ENCODE measurements around the gene GAL3ST2.
"Not testable (repeated sequence)": the region's sequence is repeated elsewhere in the genome, so short reads cannot be mapped to it uniquely, and the experiment has no call there.

Gene GAL3ST2

GRCh38 chr2:241809383-241810306 lies 33.0 kb downstream of the GAL3ST2 start:
- DNase-seq, result no peak

DNA sequence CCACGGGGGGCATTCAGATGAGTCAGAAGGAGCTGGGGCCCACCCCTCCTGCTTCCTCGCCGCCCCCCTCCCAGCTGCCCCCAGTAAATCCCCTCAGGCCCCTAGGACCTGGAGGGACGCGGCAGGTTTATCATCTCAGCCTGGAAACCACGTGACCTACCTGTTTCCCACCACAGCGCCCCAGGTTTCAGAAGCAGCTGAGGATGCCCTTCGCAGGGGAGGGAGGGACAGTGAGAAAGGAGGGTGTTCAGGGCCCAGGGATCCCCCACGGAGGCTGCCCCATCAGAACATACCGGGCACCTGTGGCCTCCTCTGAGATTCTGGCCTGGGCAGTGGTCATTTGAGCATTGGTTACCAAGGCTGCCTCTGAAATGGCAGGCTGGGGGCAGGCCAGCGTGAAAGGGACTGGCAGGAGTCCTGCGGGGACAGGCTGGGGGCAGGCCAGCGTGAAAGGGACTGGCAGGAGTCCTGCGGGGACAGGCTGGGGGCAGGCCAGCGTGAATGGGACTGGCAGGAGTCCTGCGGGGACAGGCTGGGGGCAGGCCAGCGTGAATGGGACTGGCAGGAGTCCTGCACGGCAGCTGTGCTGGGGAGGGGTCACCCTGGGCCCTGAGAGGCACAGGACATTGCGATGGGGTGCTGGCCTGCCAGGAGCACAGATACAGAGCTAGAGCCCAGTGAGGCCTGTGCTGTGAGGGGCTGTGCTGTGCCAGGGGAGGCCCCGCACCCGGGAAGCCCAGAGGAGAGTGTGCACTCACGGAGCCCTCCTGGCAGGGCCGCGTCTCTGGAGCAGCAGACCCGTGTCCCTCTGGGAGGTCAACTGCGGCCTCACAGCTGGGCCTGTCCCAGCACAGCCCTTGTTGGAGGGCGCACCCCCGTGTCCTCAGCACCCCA lies 33.9 kb downstream of the GAL3ST2 start:
- no peak for DNase-seq

DNA sequence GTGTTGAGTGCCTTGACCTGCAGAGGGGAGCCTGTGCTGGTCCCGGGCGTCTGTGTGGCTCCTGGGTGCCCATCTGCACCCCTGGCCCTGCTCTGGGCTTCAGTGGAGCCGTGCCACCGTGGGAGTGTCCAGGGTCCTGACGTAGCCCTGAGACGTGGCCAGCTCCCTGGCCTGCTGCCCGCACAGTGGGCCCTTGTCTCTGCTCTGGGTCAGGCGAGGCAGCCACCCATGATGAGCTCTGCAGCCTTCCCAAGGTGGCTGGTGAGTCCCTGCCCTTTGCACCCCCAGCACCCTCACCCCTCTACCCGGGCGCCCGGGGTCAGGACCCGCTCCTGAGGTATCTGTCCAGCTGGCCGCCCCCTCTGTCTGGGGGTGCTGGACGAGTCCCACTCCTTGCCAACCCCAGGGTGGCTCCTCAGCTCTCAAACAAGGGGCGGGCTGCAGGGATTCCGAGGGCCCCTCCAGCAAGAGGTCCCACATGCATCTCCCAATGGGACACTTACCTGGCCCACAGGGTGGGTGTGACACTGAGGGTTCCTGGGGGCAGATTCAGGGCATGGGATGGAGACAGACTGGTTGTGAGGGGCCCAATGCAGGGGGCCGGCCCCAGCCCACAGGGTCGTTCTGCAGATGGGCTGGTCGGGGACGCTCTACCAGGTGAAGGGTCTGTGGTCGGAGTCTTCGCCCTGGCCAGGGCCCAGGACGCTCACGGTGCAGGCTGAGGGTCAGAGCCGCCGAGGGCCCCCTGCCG lies 34.8 kb downstream of the GAL3ST2 start:
- DNase-seq, result no peak

DNA sequence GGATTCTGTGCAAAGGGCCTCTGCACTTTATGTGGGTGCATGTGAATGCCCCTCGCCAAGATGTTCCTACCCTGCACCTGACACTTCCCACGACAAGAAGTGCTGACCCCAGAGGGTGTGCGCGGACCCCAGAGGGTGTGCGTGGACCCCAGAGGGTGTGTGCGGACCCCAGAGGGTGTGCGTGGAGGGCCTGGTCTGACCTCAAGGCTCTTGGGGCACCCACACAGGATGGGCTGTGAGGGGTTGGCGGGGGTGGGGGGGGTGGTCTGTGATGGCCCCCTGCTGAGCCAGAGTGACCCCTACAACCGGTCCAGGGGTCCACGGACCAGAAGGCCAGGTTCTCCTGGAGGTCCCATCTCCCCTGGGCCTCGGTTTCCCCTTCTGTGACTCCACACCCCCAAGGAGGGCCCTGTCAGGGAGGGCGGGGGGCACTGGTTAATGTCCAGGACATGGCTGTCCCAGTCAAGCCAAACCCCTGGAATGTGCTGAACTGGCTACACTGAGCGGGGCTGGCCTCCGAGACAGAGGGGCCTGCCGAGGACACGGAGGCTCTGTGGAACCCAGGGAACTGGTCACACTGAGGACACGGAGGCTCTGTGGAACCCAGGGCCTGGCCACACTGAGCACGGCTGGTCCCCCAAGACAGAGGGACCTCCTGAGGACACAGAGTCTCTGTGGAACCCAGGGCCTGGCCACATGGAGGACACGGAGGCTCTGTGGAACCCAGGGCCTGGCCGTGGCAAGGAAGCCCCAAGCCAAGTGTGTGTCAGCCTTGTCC lies 35.5 kb downstream of the GAL3ST2 start:
- DNase-seq, result no peak

DNA sequence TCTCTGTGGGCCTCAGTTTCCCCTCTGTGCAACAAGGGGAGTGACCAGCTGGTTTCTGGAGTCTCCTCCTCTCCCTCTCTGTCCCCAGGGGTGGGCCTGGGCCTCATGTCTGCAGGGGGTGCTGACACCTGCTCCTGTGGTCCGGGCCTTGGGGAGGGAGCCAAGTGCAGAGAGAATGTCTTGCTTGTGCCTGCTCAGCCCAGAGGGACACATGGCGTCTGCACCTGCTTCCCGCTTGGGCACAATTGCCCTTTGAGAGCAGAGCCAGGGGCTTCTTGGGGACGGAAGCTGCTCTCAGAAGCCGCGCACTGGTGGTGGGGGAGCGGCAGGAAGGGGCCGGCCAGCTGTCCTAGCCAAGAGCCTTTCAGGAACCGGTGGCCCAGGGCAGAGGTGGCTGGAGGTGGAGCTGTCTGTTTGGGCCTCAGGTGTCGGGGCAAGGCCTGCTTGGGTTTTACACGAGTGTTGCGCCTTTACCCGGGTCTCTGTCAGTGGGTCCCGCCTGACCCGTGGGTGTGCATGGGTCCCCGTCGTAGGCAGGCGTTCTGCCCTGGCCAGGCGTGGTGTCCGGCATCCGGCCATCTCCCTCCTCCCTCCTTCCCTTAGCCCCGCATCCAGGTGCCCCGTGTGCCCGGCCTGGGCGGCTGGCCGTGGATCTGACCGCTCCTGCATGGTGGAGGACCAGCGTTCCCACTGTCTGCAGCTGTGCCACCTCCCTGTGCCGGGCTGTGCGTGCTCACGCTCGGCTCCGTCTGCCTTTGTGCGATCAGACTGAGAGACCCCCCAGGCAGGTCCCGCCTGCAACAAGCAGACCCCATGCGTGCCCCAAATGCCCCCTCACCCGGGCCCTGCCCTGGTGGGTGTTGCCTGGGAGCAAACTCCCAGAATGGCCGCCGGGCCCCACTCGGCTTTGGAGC lies 36.4 kb downstream of the GAL3ST2 start:
- no peak for DNase-seq

- no peak for DNase-seq
These were observed 37.2 kb downstream of the GAL3ST2 start for GRCh38 chr2:241813644-241814392.

DNA sequence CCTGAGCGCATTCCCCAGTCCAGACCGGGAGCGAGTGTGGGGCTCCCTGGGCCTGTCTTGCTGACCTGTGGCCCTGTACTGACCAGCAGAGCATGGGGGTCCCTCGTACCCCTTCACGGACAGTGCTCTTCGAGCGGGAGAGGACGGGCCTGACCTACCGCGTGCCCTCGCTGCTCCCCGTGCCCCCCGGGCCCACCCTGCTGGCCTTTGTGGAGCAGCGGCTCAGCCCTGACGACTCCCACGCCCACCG lies 37.7 kb downstream of the GAL3ST2 start:
- DNase-seq, result no peak

- DNase-seq, result no peak
These were observed 38.2 kb downstream of the GAL3ST2 start for GRCh38 chr2:241814643-241815476.

DNA sequence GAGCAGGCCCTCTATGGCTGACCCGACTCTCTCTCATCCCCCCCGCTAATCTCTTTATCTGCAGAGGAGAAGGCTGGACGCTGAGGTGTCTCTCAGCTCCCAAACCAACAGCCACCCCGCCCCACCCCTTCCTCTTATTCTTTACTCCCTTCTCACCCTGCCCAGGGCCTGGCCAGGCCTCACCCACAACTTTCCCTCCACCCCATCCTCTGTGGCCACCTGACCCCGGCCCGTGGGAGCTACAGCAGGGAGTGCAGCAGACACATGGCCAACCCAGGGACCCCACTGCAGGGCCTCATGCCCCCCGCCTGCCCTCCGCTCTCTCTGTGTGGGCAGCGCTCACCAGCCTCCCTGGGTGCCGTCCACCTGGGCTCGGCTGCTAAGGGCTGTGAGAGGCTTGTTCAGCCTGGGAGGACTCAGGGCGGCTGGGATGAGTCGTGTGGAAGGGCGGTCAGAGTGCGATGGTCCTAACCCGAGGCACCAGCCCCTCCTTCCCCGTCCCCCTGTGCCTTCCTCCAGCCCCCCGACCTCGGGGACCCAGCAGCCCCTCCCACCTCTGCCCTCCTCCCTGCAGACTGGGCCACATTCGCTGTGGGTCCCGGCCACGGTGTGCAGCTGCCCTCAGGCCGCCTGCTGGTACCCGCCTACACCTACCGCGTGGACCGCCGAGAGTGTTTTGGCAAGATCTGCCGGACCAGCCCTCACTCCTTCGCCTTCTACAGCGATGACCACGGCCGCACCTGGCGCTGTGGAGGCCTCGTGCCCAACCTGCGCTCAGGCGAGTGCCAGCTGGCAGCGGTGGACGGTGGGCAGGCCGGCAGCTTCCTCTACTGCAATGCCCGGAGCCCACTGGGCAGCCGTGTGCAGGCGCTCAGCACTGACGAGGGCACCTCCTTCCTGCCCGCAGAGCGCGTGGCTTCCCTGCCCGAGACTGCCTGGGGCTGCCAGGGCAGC lies 39.1 kb downstream of the GAL3ST2 start:
- DNase-seq, result no peak

DNA sequence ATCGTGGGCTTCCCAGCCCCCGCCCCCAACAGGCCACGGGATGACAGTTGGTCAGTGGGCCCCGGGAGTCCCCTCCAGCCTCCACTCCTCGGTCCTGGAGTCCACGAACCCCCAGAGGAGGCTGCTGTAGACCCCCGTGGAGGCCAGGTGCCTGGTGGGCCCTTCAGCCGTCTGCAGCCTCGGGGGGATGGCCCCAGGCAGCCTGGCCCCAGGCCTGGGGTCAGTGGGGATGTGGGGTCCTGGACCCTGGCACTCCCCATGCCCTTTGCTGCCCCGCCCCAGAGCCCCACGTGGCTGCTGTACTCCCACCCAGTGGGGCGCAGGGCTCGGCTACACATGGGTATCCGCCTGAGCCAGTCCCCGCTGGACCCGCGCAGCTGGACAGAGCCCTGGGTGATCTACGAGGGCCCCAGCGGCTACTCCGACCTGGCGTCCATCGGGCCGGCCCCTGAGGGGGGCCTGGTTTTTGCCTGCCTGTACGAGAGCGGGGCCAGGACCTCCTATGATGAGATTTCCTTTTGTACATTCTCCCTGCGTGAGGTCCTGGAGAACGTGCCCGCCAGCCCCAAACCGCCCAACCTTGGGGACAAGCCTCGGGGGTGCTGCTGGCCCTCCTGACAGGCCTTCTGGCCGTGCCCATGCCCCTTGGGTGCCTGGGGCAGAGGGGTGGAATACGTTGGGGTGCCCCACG lies 40.0 kb downstream of the GAL3ST2 start:
- no peak for DNase-seq

DNA sequence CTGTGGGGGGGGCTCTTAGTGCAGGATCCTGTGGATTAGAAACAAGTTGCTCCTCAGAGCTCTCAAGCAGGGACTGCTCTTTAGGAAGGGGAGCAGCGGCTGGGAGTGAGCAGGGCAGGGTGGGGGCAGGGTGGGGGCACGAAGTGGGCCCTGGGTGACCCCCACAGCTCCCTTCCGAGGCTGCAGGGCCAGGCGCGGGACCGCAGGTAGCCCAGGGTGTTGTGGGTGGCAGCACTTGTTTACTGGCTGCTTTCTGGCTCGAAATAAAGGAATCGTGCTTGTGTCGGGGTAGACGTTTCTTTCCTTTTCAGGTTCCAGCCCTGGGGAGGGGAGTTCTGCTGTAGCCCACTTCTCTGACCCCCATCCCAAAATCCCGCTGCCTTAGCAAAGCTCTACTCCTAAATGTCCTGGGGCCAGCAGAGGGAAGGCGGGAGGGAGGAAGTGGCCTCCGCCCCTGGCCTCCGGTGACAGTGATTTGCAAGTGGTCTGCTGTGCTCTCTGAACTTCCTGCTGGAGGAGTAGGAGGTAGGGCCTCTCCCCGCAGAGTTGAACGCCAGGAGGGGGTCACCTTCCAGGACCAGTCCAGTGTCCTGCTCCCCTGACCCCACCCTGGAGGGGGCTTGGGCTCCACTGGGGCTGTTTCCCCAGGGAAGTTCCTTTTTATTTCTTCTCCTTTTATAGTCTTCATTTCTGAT lies 40.7 kb downstream of the GAL3ST2 start:
- no peak for DNase-seq

- DNase-seq, result not testable (repeated sequence)
These were observed 41.2 kb downstream of the GAL3ST2 start for GRCh38 chr2:241817821-241818215.

DNA sequence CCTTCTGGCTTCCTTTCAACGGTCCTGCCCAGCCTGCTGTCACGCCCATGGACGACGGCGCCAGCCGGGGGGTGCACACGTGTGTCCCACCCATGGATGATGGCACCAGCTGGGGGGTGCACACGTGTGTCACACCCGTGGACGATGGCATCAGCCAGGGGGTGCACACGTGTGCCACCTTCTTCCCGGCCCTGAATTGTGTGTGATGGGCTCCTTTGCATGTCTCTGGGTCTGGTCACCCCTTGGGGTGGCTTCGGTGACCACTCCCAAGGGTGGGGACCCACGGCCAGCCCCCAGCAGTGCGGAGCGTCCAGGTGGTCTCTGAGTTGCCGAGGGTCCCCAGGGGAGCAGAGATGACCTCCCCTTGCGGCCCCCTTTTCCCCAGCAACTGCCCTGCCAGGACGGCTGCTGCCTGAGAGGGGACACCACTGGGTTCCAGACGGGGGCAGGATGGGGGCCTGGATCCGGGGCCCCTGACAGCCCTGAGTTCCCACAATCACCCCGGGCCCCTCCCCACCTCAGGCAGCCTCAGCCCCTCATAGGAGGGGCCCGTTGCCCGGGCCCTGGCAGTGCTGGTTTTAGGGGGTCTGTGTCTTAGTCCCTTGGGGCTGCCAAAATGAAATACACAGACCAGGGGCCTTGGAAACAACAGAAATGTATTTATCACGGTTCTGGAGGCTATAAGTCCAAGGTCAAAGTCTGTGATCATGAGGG lies 41.8 kb downstream of the GAL3ST2 start:
- no peak for DNase-seq

DNA sequence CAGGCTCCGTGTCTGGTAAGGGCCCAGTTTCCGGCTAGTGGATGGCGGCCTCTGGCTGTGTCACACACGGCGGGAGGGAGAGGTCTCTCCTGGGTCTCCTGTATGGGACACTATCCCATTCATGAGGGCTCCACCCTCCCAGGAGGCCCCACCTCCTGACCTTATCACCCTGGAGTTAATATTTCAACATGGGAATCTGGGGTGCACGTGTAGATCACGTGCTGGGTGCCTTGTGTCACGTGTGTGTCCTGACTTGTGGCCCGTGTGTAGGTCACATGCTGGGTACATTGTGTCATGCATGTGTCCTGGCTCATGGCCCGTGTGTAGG lies 42.3 kb downstream of the GAL3ST2 start:
- no peak for DNase-seq

- not testable (repeated sequence) for DNase-seq
These were observed 43.5 kb downstream of the GAL3ST2 start for GRCh38 chr2:241819947-241820624.

Measured in stimulated activated CD4-positive, alpha-beta T cell treated with anti-CD3 and anti-CD28 coated beads, Interleukin-15, amount 100 ng/mL, for 24 hours (primary cell).